ENCODE measurements around the gene SGSH.
A peak's percentile ranks its signal among the peaks of the same experiment; 100 is the strongest.

Gene SGSH

DNA sequence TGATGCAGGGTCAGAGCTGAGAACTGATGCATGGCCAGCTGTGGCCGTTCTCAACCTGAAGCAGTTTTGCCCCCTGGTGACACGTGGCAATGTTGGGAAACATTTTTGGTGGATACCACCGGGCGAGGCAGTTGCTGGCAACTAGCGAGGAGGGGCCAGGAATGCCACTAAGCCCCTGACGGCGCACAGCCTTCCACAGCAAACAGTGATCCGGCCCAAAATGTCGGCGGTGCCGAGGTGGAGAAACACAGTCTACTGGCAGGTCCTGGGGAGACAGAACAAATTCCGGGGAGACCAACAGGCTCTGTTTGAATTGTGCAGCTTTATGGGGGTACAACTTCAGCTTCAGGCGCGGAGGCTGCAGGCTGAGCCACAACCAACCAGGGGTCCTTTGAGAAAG, 8.3 kb upstream of the SGSH start:
- H3K27ac ChIP-seq (ENCODE audit: low read depth, low read length): no peak overlapping the region
- H3K27me3 ChIP-seq (ENCODE audit: control insufficient read depth in 1 of 2, insufficient read depth in 2 of 2, low read length in 2 of 2): no peaks in the 10 kb centered on the region
- peaks cover 0 to 3% of the 10 kb centered on the region in 2 donors for H3K36me3 ChIP-seq (ENCODE audit: control insufficient read depth in 1 of 2, insufficient read depth in 2 of 2, low read length in 2 of 2)
- H3K4me1 ChIP-seq (ENCODE audit: control insufficient read depth in 1 of 2, insufficient read depth in 2 of 2, low read length in 2 of 2): no peaks in the 10 kb centered on the region
- no peak overlapping the region for H3K9ac ChIP-seq (ENCODE audit: low read depth in 1 of 2, low read length in 2 of 2)
- H3K4me3 ChIP-seq (ENCODE audit: low read depth in 1 of 2, low read length in 2 of 2): no peak overlapping the region
- H3K9me3 ChIP-seq (ENCODE audit: control insufficient read depth in 1 of 2, low read length in 2 of 2): peaks cover 6 to 8% of the 10 kb centered on the region in 2 donors

DNA sequence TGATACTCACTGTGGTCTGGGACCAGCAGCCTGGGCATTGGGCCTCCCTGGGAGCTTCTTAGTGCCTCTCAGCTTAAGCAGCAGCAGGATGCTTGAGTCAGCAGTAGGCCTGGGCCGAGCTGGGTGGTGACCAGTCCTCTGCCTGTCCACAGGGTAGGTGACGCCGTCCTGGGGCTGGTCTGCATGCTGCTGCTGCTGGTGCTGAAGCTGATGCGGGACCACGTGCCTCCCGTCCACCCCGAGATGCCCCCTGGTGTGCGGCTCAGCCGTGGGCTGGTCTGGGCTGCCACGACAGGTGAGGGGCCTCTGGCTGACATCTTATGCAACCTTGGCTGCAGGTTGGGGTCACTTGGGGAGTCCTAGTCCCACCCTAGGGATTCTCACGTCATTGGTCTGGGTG, 7.5 kb upstream of the SGSH start:
- peaks cover 2 to 8% of the 10 kb centered on the region in 2 donors for H3K9me3 ChIP-seq (ENCODE audit: control insufficient read depth in 1 of 2, low read length in 2 of 2)
- H3K36me3 ChIP-seq (ENCODE audit: control insufficient read depth in 1 of 2, insufficient read depth in 2 of 2, low read length in 2 of 2): peaks cover 0 to 3% of the 10 kb centered on the region in 2 donors
- H3K27ac ChIP-seq (ENCODE audit: low read depth, low read length): no peak overlapping the region
- no peak overlapping the region for H3K9ac ChIP-seq (ENCODE audit: low read depth in 1 of 2, low read length in 2 of 2)
- H3K27me3 ChIP-seq (ENCODE audit: control insufficient read depth in 1 of 2, insufficient read depth in 2 of 2, low read length in 2 of 2): no peaks in the 10 kb centered on the region
- no peaks in the 10 kb centered on the region for H3K4me1 ChIP-seq (ENCODE audit: control insufficient read depth in 1 of 2, insufficient read depth in 2 of 2, low read length in 2 of 2)
- no peak overlapping the region for H3K4me3 ChIP-seq (ENCODE audit: low read depth in 1 of 2, low read length in 2 of 2)

DNA sequence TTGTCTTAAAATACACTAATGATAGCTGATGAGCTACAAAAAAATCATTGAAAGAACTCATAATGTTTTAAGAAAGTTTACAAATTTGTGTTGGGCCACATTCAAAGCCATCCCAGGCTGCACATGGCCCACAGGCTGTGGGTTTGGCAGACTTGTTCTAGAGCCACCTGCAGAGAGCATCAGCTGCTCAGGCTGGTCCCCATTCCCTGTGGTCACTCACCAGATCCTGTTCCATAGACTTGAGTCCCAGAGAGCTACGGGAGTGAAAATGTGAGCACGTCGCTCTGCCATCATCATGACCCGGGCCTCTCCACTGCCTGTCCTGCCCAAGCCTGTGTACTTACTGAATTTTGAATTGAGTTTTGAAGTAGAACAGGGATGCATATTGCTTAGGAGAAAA, 7.0 kb upstream of the SGSH start:
- no peak overlapping the region for H3K4me3 ChIP-seq (ENCODE audit: low read depth in 1 of 2, low read length in 2 of 2)
- H3K27me3 ChIP-seq (ENCODE audit: control insufficient read depth in 1 of 2, insufficient read depth in 2 of 2, low read length in 2 of 2): no peaks in the 10 kb centered on the region

DNA sequence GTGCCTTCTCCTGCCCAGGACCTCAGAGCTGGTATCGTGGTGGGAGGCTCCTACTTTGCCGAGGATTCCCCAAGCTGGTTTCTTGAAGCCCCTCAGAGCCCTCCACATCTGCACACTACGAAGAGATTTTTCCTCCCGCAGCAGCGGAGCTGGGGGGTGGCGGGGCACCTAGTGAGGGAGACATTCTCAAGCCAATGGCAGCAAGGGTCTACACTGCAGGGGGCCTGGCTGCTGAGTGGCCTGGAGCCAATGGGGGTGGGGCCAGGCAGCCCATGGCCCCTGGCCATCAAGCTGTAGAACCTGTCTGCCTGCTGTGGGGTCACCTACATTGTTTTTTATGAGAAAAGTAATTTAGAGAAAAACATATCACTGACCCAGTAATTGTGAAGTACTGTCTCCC, 5.1 kb upstream of the SGSH start:
- Histone ChIP-seq H3K4me1 (ENCODE audit: control insufficient read depth in 1 of 2, insufficient read depth in 2 of 2, low read length in 2 of 2) (peaks cover 0 to 6% of the 10 kb centered on the region in 2 donors), H3K36me3 (ENCODE audit: control insufficient read depth in 1 of 2, insufficient read depth in 2 of 2, low read length in 2 of 2) (no peaks in the 10 kb centered on the region)

More for the DNA sequence above, 7.0 kb upstream of the SGSH start:
- Histone ChIP-seq H3K36me3 (ENCODE audit: control insufficient read depth in 1 of 2, insufficient read depth in 2 of 2, low read length in 2 of 2) (peaks cover 0 to 3% of the 10 kb centered on the region in 2 donors), H3K9me3 (ENCODE audit: control insufficient read depth in 1 of 2, low read length in 2 of 2) (peaks cover 0 to 3% of the 10 kb centered on the region in 2 donors), H3K27ac (ENCODE audit: low read depth, low read length) (no peak overlapping the region), H3K9ac (ENCODE audit: low read depth in 1 of 2, low read length in 2 of 2) (no peak overlapping the region), H3K4me1 (ENCODE audit: control insufficient read depth in 1 of 2, insufficient read depth in 2 of 2, low read length in 2 of 2) (no peaks in the 10 kb centered on the region)

GRCh38 chr17:80224683-80225082, 4.5 kb upstream of the SGSH start:
- Histone ChIP-seq H3K27ac (ENCODE audit: low read depth, low read length) (no peak overlapping the region), H3K36me3 (ENCODE audit: control insufficient read depth in 1 of 2, insufficient read depth in 2 of 2, low read length in 2 of 2) (no peaks in the 10 kb centered on the region), H3K4me1 (ENCODE audit: control insufficient read depth in 1 of 2, insufficient read depth in 2 of 2, low read length in 2 of 2) (peaks cover 0 to 9% of the 10 kb centered on the region in 2 donors), H3K9me3 (ENCODE audit: control insufficient read depth in 1 of 2, low read length in 2 of 2) (no peaks in the 10 kb centered on the region), H3K4me3 (ENCODE audit: low read depth in 1 of 2, low read length in 2 of 2) (no peak overlapping the region), H3K9ac (ENCODE audit: low read depth in 1 of 2, low read length in 2 of 2) (no peak overlapping the region), H3K27me3 (ENCODE audit: control insufficient read depth in 1 of 2, insufficient read depth in 2 of 2, low read length in 2 of 2) (no peaks in the 10 kb centered on the region)

More for the DNA sequence above, 5.1 kb upstream of the SGSH start:
- H3K4me3 ChIP-seq (ENCODE audit: low read depth in 1 of 2, low read length in 2 of 2): no peak overlapping the region
- H3K27ac ChIP-seq (ENCODE audit: low read depth, low read length): no peak overlapping the region
- no peak overlapping the region for H3K9ac ChIP-seq (ENCODE audit: low read depth in 1 of 2, low read length in 2 of 2)
- H3K9me3 ChIP-seq (ENCODE audit: control insufficient read depth in 1 of 2, low read length in 2 of 2): no peaks in the 10 kb centered on the region
- H3K27me3 ChIP-seq (ENCODE audit: control insufficient read depth in 1 of 2, insufficient read depth in 2 of 2, low read length in 2 of 2): no peaks in the 10 kb centered on the region

DNA sequence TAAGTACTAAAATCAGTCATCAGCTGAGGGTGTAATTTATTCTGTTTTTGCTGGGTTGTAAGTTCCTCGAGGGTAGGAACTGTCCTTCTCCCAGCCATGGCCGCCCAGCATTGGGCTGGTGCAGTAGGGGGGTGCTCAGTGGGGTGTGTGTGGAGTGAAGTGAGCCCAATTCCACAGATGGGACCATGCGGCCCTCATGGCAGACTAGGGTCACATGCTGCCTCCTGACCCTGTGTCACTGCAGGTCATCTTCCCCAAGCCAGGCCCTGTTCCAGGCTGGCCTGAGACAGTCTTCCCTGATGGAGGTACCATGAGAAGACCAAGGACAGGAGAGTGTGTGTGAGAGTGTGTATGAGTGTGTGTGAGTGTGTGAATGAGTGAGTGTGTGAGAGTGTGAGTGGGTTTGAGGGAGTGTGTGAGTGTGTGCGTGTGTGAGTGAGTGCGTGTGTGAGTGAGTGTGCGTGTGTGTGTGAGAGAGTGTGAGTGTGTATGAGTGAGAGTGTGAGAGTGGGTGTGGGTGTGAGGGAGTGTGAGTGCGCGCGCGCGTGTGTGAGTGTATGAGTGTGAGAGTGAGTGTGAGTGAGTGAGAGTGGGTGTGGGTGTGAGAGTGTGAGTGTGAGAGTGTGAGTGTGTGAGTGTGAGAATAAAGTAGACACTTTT, 3.8 kb upstream of the SGSH start:
- Histone ChIP-seq H3K4me1 (ENCODE audit: control insufficient read depth in 1 of 2, insufficient read depth in 2 of 2, low read length in 2 of 2) (peaks cover 4 to 16% of the 10 kb centered on the region in 2 donors), H3K36me3 (ENCODE audit: control insufficient read depth in 1 of 2, insufficient read depth in 2 of 2, low read length in 2 of 2) (no peaks in the 10 kb centered on the region), H3K9me3 (ENCODE audit: control insufficient read depth in 1 of 2, low read length in 2 of 2) (no peaks in the 10 kb centered on the region), H3K27ac (ENCODE audit: low read depth, low read length) (no peak overlapping the region), H3K9ac (ENCODE audit: low read depth in 1 of 2, low read length in 2 of 2) (no peak overlapping the region), H3K27me3 (ENCODE audit: control insufficient read depth in 1 of 2, insufficient read depth in 2 of 2, low read length in 2 of 2) (no peaks in the 10 kb centered on the region), H3K4me3 (ENCODE audit: low read depth in 1 of 2, low read length in 2 of 2) (no peak overlapping the region)

GRCh38 chr17:80223142-80223815, 3.1 kb upstream of the SGSH start:
- Histone ChIP-seq H3K4me1 (ENCODE audit: control insufficient read depth in 1 of 2, insufficient read depth in 2 of 2, low read length in 2 of 2) (peaks cover 4 to 23% of the 10 kb centered on the region in 2 donors), H3K27ac (ENCODE audit: low read depth, low read length) (no peak overlapping the region), H3K36me3 (ENCODE audit: control insufficient read depth in 1 of 2, insufficient read depth in 2 of 2, low read length in 2 of 2) (no peaks in the 10 kb centered on the region), H3K9ac (ENCODE audit: low read depth in 1 of 2, low read length in 2 of 2) (no peak overlapping the region), H3K27me3 (ENCODE audit: control insufficient read depth in 1 of 2, insufficient read depth in 2 of 2, low read length in 2 of 2) (no peaks in the 10 kb centered on the region), H3K4me3 (ENCODE audit: low read depth in 1 of 2, low read length in 2 of 2) (no peak overlapping the region), H3K9me3 (ENCODE audit: control insufficient read depth in 1 of 2, low read length in 2 of 2) (no peaks in the 10 kb centered on the region)

DNA sequence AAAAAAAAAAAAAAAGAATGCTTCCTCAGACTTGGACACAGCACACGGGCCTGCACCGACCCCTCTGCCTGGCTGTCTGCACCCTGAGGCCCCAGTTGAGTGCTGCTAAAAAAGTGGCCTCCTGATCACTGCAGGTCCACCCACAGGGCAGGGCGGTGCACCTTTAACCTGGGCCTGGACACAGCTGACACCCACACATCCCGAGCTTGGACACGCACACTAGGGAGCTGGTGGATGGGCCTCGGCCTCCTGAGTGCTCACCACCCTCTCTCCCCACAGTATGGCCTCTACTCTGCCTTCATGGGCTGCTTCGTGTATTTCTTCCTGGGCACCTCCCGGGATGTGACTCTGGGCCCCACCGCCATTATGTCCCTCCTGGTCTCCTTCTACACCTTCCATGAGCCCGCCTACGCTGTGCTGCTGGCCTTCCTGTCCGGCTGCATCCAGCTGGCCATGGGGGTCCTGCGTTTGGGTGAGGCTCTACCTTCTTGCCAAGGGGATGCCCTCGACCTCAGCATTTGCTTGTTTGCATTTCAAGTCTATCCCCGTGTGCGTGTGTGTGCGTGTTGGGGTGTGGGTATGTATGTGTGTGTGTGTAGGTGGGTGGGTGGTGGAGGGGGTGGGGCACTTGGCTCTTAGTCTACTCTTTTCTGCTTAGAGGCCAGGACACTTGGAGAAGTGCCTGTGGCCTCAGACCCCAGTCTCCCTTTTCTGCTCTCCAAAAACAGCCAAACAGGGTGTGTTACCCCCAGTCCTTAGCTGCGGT, 2.4 kb upstream of the SGSH start:
- Histone ChIP-seq H3K36me3 (ENCODE audit: control insufficient read depth in 1 of 2, insufficient read depth in 2 of 2, low read length in 2 of 2) (no peaks in the 10 kb centered on the region), H3K27me3 (ENCODE audit: control insufficient read depth in 1 of 2, insufficient read depth in 2 of 2, low read length in 2 of 2) (no peaks in the 10 kb centered on the region), H3K9me3 (ENCODE audit: control insufficient read depth in 1 of 2, low read length in 2 of 2) (no peaks in the 10 kb centered on the region), H3K9ac (ENCODE audit: low read depth in 1 of 2, low read length in 2 of 2) (no peak overlapping the region), H3K4me1 (ENCODE audit: control insufficient read depth in 1 of 2, insufficient read depth in 2 of 2, low read length in 2 of 2) (peaks cover 4 to 30% of the 10 kb centered on the region in 2 donors), H3K4me3 (ENCODE audit: low read depth in 1 of 2, low read length in 2 of 2) (no peak overlapping the region), H3K27ac (ENCODE audit: low read depth, low read length) (no peak overlapping the region)

DNA sequence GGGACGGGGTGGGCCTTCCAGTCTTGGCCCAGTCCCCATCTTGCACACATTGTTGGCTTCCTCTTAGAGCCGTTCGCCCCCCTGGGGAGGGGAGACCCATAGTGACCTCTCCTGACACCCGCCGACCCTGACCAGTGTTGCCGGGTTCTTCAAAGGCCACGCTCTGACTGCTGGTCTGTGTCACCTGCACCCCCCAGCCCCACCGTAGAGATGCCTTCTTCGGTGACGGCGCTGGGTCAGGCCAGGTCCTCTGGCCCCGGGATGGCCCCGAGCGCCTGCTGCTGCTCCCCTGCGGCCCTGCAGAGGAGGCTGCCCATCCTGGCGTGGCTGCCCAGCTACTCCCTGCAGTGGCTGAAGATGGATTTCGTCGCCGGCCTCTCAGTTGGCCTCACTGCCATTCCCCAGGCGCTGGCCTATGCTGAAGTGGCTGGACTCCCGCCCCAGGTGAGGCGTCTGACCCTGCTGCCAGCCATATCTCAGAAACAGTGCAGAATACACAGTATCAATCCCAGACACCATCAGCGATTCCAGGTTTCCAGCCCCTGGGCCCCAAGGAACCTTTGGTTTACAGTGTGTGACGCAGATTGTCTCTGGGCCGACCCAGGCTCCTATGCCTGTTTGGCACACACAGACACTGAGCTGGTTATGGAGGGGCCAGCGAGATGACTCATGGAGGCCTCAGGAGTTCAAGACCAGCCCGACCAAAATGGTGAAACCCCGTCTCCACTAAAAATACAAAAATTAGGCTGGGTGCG, 1.4 kb upstream of the SGSH start:
- no peak overlapping the region for H3K9ac ChIP-seq (ENCODE audit: low read depth in 1 of 2, low read length in 2 of 2)
- H3K4me1 ChIP-seq (ENCODE audit: control insufficient read depth in 1 of 2, insufficient read depth in 2 of 2, low read length in 2 of 2): peaks cover 4 to 32% of the 10 kb centered on the region in 2 donors
- H3K4me3 ChIP-seq (ENCODE audit: low read depth in 1 of 2, low read length in 2 of 2): peak overlapping the region; percentile 84 to 91
- H3K27ac ChIP-seq (ENCODE audit: low read depth, low read length): no peak overlapping the region
- no peaks in the 10 kb centered on the region for H3K27me3 ChIP-seq (ENCODE audit: control insufficient read depth in 1 of 2, insufficient read depth in 2 of 2, low read length in 2 of 2)
- H3K36me3 ChIP-seq (ENCODE audit: control insufficient read depth in 1 of 2, insufficient read depth in 2 of 2, low read length in 2 of 2): peaks cover 0 to 9% of the 10 kb centered on the region in 2 donors
- H3K9me3 ChIP-seq (ENCODE audit: control insufficient read depth in 1 of 2, low read length in 2 of 2): no peaks in the 10 kb centered on the region
